Measurements from ENCODE around the gene POLD1.
"Not testable (repeated sequence)": the region's sequence is repeated elsewhere in the genome, so short reads cannot be mapped to it uniquely, and the experiment has no call there.

POLD1 gene

DNA sequence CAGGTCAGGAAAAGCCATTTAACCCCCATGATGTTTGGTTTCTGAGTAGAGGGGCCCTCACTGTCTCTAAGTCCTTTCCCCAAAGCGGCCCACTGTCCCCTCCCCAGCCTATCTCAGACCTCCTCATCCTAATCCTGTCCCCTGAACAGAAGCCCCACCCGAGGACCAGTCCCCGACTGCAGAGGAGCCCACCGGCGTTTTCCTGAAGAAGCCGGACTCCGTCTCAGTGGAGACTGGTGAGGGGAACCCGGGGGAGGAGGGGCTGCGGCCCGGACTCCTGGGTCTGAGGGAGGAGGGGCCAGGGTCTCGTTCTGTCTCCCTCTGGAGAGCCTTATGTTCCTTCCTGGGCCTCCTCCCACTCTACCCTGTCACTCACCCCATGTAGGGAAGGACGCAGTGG is 51.5 kb downstream of the POLD1 start:
- no peak for DNase-seq (ENCODE audit: low read depth)

DNA sequence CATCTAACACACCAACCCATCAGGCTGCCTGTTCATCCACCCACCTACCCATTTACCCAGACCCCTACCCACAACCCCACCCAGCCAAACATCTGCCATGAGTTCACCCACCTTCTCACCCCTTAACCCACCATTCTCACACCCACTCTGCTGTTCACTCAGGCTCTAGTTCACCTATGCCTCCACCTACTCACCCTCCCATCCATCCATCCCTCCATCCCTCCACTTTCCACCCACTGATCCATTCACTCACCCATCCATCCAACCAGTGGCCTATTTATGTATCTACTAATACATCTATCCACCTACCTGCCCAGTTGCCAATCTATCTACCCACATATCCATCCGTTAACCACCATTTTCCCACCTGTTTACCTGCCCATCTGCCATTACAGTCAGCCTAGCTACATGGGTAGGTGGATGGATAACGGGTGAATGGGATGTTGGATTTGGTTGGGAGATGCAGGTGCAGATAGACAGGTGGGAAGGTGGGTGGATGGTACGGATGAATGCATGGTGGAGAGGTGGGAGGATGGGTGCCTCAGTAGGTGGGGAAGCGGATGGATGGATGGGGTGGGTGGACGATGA is 53.8 kb downstream of the POLD1 start:
- no peak for DNase-seq (ENCODE audit: low read depth)

DNA sequence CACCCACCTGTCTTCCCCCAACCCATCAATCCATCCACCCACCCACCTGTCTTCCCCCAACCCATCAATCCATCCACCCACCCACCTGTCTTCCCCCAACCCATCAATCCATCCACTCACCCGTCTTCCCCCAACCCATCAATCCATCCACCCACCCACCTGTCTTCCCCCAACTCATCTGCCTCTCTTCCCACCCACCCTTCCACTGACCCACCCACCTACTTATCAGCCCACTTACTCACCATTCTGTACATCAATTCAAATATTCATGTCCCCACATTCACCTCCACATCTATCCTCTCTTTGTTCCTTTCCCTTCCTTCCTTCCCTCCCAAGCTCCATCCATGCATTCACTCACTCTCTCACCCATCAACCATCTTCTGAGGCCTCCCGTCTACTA is 55.0 kb downstream of the POLD1 start:
- not testable (repeated sequence) for DNase-seq (ENCODE audit: low read depth)

DNA sequence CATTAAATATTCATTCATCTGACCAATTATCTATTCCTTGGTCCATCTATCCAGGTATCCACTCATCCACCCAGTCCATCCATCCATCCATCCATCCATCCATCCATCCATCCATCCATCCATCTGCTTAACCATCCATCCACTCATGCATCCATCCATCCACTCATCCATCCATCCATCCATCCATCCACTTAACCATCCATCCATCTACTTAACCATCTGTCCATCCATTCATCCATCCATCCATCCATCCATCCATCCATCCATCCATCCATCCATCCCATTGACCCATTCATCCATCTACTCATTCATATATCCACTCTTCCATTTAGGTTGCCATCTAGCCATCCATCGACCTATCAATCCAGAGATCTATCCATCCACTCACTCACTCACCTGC is 59.9 kb downstream of the POLD1 start:
- no peak for DNase-seq (ENCODE audit: low read depth)

DNA sequence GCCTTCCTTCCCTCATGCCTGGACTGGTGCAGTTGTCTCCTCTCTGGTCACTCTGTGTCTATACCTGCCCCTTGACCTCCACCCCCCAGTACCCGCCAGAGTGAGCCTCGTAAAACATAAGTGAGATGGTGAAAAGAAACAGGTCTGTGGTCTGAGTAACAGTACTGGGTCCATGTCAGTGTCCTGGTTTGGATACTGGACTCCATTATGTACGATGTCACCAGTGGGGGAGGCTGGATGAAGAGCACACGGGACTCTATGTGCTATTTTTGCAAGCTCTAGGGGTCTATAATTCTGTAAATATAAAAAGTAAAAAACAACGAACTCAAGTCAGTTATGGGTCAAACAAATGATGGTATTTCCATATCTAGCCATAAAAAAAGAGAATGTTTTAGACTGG is 62.9 kb downstream of the POLD1 start:
- no peak for DNase-seq (ENCODE audit: low read depth)

DNA sequence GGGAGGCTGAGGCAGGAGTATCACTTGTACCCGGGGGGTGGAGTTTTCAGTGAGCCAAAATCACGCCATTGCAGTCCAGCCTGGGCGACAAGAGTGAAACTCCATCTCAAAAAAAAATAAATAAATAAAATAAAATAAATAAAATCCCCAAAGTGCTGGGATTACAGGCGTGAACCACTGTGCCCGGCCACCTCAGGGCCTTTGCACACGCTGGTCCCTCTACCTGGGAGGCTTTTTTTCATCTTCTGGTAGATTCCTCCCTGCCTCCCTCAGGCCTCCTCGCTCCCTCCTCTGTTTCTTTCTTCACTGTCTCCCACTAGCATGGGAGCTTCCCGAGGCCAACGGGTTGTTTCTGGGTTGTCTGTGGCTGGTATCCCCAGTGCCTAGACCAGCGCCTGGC is 63.6 kb downstream of the POLD1 start:
- no peak for DNase-seq (ENCODE audit: low read depth)

DNA sequence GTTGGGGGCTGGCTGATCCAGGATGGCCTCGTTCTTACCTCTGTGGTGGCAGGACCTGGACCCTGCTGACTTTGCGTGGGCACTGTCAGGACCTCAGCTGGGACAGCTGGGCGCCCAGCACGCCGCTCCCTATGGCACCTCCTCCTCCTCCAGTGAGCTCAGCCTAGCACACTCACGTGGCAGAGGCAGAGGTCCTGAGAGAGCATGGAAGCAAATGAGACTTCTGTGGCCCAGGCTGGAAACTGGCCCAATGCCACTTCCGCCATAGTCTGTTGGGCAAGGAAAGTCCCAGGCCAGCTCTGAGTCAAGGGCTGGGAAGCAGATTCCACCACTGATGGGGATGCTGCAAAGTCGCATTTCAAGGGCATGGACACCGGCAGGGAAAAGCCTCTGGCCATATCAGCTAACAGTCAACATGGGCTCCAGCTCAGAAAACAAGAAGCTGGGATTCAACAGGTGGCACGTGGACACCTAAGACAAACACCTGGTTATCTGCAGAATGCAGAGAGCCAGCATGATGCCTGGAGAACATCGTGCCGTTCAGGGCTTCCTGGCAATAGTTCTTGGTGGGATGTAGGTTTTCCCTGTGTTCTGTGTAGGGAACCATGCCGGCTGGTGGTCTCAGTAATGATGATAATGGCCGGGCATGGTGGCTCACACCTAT is 65.2 kb downstream of the POLD1 start:
- DNase-seq (ENCODE audit: low read depth), result no peak

DNA sequence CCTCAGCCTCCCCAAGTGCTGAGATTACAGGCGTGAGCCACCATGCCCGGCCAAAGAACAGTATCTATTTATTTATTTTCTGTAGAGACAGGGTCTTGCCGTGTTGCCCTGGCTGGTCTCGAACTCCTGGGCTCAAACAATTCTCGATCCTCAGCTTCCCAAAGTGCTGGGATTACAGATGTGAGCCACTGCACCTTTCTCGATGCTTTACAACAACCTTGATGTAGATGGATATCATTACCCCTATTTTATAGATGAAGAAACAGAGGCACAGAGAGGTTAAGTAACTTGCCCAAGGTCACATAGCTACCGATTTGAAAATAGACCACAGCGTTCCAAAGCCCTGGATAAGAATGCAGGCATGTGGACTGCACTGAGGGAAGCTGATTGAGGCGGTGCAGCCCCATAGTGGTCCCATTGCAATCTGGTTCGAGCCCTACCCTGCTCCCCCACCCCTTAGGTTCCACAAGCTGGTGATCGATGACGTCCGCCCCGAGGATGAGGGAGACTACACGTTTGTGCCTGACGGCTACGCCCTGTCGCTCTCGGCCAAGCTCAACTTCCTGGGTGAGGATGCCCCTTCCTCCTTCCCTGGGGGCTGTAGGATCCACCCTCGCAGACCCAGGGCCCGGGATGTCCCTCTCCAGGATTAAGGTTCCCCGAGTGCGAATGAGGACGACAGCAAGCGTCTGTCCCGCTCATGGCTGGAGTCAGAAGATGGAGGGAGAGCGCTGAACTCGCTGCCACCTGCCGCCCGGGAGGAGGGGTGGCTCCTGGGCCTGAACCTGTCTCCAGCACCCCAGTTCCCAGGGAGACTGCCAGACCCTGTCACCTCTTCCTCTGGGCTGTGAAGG is 66.4 kb downstream of the POLD1 start:
- DNase-seq (ENCODE audit: low read depth), result no peak

DNA sequence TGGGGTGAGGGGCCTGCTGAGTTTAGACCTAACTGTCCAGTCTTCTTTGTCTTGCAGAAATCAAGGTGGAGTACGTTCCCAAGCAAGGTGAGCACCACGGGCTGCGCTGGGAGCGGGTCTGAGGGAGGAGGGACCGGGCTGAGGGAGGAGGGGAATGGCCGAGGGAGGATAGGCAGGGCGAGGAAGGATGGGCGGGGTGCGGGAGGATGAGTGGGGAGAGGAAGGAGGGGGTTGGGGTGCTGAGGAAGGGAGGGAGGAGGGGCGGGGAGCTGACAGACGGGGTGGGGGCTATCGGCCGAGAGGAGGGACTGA is 67.0 kb downstream of the POLD1 start:
- no peak for DNase-seq (ENCODE audit: low read depth)

DNA sequence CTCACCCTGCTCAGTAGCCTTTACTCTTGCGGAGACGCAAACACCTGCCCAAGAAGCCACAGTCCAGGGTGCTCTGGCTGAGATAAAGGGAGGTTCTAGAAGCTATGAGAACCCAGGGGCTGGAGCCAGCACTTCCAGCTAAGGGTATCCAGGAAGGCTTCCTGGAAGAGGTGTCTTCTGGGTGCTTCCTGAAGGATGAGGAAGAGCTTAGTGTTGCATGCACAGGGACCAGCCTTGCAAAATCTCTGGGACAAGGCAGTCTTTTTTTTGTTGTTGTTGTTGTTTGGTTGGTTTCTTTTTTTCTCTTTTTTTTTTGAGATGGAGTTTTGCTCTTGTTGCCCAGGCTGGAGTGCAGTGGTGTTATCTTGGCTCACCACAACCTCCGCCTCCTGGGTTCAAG is 69.1 kb downstream of the POLD1 start:
- no peak for DNase-seq (ENCODE audit: low read depth)

DNA sequence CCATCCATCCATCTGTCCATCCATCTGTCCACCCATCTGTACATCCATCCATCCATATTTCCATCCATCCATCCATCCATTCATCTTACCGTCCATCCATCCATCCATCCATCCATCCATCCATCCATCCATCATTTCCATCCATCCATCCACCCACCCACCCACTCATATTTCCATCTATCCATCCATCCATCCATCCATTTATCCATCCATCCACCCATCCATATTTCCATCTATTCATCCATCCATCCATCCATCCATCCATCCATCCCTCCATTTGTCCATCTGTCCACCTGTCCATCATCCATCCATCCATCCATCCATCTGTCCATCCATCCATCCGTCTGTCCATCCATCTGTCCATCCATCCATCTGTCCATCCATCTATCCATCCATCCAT is 71.8 kb downstream of the POLD1 start:
- DNase-seq (ENCODE audit: low read depth), result no peak

DNA sequence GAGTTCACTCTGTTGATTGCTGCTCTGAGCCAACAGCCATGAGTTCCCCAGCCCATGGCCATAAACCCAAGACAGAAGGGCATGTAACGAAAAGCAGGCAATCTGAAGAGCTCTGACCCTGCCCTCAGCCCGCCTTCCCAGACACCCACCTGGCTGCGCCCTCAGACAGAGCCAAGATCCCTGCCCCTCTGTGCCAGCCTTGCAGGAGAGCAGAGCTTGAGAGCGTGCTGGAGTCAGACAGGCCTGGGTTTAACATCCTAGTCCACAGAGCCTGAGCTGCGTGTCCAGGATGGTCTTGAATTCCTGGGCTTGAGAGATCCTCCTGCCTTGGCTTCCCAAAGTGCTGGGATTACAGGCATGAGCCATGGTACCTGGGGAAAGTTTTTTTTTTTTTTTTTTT is 73.2 kb downstream of the POLD1 start:
- no peak for DNase-seq (ENCODE audit: low read depth)

DNA sequence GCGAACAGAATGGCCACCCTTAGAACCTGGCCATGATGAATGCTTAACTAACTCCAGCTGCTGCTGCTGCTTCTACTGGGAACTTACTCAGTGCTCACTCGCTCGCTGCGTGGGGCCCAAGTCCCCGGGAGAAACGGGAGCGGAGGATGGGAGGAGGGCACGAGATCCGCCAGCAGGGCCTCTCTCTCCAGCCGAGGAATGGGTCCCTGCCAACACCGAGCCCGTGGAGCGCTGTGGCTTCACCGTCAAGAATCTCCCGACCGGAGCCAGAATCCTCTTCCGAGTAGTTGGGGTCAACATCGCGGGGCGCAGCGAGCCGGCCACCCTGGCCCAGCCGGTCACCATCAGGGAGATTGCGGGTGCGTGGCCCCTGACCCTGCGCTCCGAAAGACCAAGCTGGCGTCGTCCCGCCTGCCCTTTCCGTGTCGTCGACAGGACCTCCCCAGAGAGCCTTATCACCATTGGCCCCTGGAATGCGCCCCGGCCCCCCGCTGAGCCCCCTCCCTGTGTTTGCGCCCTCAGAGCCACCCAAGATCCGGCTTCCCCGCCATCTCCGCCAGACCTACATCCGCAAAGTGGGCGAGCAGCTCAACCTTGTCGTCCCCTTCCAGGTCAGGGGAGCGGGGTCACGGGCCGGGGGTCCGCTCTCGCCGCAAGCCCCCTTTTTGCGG is 74.4 kb downstream of the POLD1 start:
- DNase-seq (ENCODE audit: low read depth), result no peak

DNA sequence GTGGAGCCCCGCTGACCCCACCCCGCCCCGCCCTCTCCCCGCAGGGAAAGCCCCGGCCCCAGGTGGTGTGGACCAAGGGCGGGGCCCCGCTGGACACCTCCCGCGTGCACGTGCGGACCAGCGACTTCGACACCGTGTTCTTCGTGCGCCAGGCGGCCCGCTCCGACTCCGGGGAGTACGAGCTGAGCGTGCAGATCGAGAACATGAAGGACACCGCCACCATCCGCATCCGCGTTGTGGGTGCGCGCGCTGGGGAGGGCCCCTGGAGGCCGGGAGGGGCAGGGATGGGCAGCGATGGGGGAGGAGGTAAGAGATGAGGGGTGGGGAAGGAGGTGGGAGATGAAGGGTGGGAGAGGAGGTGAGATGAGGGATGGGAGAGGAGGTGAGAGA is 74.9 kb downstream of the POLD1 start:
- no peak for DNase-seq (ENCODE audit: low read depth)

DNA sequence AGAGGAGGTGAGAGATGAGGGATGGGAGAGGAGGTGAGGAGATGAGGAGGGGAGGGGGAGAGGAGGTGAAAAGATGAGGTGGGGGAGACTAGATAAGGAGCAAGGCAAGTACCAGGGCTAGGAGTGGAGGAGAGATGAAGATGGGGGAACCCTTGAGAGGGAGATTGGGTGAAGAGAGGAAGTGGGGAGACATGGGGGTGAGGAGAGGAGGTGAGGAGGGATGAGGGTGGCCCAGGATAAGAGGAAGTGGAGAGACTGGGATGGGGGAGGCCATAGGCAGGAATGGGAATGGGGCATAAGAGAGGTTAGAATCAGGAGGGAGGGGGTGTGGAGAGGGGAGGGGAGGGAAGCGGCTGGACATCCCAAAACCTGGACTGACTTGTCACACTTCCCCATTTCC is 75.5 kb downstream of the POLD1 start:
- DNase-seq (ENCODE audit: low read depth), result no peak

DNA sequence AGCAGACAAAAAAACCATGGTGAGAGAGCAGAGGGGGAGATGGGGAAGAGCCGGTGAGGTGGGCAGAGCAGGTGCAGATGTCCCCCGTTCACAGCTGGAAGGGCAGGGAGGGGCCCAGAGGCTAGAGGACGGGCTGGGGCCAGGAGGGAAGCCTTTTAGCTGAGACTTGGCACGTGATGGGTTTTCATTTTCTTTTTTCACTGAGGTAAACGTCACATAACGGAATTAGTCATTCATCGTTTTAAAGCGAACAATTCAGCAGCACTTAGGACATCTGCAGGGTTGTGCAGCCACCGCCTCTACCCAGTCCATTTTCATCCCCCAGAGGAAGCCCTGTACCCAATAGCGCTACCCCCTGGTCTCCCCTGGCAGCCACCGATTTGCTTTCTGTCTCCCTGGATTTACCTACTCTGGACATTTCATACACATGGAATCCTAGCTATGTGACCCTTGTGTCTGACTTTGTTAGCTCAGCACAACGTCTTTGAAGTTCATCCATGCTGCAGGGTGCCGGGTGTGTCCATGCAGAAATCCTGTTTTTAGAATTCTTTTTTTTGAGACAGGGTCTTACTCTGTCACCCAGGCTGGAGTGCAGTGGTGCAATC is 76.1 kb downstream of the POLD1 start:
- DNase-seq (ENCODE audit: low read depth), result peak; percentile 63

DNA sequence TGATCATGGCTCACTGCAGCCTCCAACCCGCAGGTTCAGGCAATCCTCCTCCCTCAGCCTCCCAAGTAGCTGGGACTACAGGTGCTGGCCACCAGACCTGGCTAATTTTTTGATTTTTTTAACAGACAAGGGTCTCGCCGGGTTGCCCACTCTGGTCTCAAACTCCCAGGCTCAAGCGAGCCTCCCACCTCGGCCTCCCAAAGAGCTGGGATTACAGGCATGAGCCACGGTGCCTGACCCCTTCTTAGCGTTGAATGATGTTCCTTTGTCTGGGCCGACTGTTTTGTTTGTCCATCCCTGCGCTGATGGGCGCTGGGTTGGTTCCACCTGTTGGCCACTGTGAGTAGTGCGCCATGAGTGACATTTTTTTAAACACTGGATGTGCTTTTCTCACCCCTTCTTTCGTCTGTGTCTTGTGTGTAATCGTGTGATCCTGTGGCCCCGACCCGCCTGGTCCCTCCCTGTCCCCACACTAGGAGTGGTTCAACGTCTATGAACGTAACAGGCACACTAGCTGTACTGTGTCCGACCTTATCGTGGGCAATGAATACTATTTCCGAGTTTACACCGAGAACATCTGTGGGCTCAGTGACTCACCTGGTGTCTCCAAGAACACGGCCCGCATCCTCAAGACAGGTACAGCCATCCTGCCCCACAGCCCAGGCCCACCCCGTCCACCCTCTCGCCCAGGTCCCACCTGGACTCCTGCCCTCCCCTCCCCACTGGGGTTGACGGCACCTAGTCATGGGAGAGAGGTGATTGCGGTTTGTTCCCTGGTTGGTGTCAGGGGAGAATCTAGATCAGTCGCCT is 77.1 kb downstream of the POLD1 start:
- peak; percentile 71 for DNase-seq (ENCODE audit: low read depth)

DNA sequence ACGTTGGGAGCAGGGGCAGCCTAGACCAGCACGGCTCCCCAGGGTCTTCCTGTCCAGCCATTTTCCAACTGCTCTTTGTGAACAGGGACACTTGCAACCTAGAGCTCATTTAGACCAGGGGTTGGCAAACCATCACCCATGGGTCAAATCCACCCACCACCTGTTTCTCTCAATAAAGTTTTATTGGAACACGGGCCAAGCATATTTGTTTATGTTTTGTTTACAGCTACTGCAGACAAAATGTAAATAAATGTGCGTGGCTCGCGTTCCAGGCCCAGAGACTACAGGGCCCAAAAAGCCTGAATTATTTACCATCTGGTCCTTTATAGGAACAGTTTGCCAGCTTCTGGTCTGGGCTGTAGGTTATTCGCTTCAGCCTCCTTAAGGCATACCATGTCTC is 78.8 kb downstream of the POLD1 start:
- DNase-seq (ENCODE audit: low read depth), result no peak

DNA sequence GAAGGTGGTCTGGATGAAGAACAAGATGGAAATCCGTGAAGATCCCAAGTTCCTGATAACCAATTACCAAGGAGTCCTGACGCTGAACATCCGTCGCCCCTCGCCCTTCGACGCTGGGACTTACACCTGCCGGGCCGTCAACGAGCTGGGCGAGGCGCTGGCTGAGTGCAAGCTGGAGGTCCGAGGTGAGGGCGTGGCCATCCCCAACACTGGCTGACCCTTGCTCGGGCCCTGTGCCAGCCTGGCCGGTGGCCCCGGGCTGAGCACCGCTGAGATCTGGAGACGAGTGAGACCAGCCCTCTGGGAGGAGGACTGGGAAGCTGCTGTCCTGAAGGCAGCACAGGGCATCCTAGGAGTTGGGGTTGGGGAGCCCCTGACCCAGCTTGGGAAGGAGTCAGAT is 80.2 kb downstream of the POLD1 start:
- DNase-seq (ENCODE audit: low read depth), result no peak

DNA sequence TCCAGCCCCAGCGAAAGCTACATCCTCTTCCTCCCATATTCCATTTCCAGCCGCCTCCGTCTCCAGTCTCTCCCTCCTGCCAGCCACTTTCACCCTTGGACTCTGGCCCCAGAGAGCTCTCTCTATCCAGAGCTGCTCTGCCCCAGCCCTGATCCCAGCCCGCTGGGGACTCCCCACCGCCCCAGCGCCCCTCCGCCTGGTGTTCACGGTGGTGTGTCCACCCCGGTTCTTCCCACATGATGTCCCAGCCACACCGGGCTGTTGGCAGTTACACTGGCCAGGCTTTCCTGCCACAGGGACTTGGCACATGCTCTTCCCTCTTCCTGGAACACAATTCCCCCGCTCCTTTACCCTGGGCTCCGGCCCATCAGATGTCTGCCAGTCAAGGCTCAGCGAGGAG is 80.9 kb downstream of the POLD1 start:
- no peak for DNase-seq (ENCODE audit: low read depth)

DNA sequence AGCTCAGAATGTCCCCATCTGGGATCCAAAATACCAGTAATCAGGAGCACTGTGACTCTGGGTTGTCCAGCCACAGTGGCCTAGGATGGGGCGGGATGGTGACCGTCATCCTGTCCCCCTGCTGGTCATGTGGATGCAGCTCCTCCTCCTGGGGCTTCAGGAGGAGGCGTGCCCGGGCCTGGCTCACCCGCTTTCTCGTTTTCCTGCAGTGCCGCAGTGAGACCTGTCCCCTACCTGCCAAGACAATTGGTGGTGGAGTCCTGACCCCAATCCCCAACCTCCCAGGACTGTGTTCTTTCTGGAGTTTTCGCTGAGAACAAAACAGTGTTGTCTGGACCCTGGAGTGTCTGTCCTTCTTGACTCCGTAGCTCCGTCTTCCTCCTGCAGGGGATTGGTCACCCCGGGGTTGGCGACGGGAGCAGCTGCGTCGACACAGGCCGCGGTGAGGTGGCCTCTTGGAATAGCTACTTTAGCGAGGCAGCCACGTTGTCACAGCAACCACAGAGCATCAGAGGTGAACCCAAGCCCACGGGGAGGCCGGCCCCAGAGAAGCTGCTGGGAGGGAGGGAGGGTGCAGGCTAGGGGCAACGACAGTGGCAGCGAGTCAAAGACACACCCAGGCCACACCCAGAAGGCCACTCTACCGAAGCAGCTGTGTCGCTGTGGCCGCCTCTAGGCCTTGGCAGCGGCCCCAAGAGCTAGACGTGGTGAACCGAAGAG is 82.0 kb downstream of the POLD1 start:
- DNase-seq (ENCODE audit: low read depth), result no peak
